H9 (cell line): ENCODE results near the gene TMEM164. TPM values are rescaled to one million over a fixed set of nuclear protein-coding genes. Genes with fewer than 3 reads are reported as not detected.
"Not testable (repeated sequence)": the region's sequence is repeated elsewhere in the genome, so short reads cannot be mapped to it uniquely, and the experiment has no call there.

Experiments used
- DNase-seq: peaks from one replicate; pipeline ENCODE4 v3.0.0-alpha.2; 2017
- H2AFZ ChIP-seq: one replicate; pipeline ENCODE4 v1.6.1; 2013; ENCODE audit warnings: mild to moderate bottlenecking, low read length, control low read depth, moderate library complexity
- H2AK5ac ChIP-seq: 2 replicates; pipeline ENCODE4 v1.6.1; 2013; ENCODE audit warnings: low read length, control low read depth, mixed read lengths; ENCODE audit not compliant: insufficient read length
- H2BK120ac ChIP-seq: one replicate; pipeline ENCODE4 v1.6.1; 2013; ENCODE audit warnings: low read depth, mild to moderate bottlenecking, low read length, control low read depth, inconsistent platforms; ENCODE audit not compliant: poor library complexity, severe bottlenecking
- H2BK12ac ChIP-seq: 2 replicates; pipeline ENCODE4 v1.6.1; 2013; ENCODE audit warnings: low read length, control low read depth, mixed read lengths, low read depth; ENCODE audit not compliant: insufficient read length
- H2BK15ac ChIP-seq: 2 replicates; pipeline ENCODE4 v1.6.1; 2013; ENCODE audit warnings: low read depth, low read length, control low read depth
- H2BK20ac ChIP-seq: one replicate; pipeline ENCODE4 v1.6.1; 2013; ENCODE audit warnings: low read depth, mild to moderate bottlenecking, low read length, control low read depth, inconsistent platforms; ENCODE audit not compliant: poor library complexity, severe bottlenecking
- H2BK5ac ChIP-seq: 2 replicates; pipeline ENCODE4 v1.6.1; 2013; ENCODE audit warnings: low read length, control low read depth, mixed read lengths; ENCODE audit not compliant: insufficient read length
- H3K14ac ChIP-seq: 2 replicates; pipeline ENCODE4 v1.6.1; 2013; ENCODE audit warnings: low read length, control low read depth; ENCODE audit not compliant: insufficient read depth
- H3K18ac ChIP-seq: 2 replicates; pipeline ENCODE4 v1.6.1; 2013; ENCODE audit warnings: low read depth, mild to moderate bottlenecking, mixed read lengths, low read length, control low read depth; ENCODE audit not compliant: insufficient read length
- H3K23ac ChIP-seq: 2 replicates; pipeline ENCODE4 v1.6.1; 2013; ENCODE audit warnings: low read length, control low read depth, mixed read lengths, low read depth; ENCODE audit not compliant: insufficient read length
- H3K23me2 ChIP-seq: 2 replicates; pipeline ENCODE4 v1.6.1; 2013; ENCODE audit warnings: low read depth, mild to moderate bottlenecking, mixed read lengths, low read length, control low read depth; ENCODE audit not compliant: insufficient read length, poor library complexity, severe bottlenecking
- H3K27ac ChIP-seq: 2 replicates; pipeline ENCODE4 v1.5.1; 2013; ENCODE audit warnings: low read length, control low read depth, mixed read lengths, low read depth; ENCODE audit not compliant: insufficient read length
- H3K27me3 ChIP-seq: 2 replicates; pipeline ENCODE4 v1.6.1; 2013; ENCODE audit warnings: low read length, control low read depth, inconsistent platforms; ENCODE audit not compliant: insufficient read depth
- H3K4ac ChIP-seq: 2 replicates; pipeline ENCODE4 v1.6.1; 2013; ENCODE audit warnings: low read depth, mild to moderate bottlenecking, control low read depth, inconsistent platforms, low read length, moderate library complexity
- H3K4me1 ChIP-seq: 2 replicates; pipeline ENCODE4 v1.6.1; 2013; ENCODE audit warnings: low read length, control low read depth, inconsistent platforms; ENCODE audit not compliant: insufficient read depth
- H3K4me2 ChIP-seq: 2 replicates; pipeline ENCODE4 v1.6.1; 2013; ENCODE audit warnings: low read length, control low read depth, mixed read lengths; ENCODE audit not compliant: insufficient read length, insufficient read depth
- H3K56ac ChIP-seq: 2 replicates; pipeline ENCODE4 v1.6.1; 2013; ENCODE audit warnings: low read depth, mild to moderate bottlenecking, mixed read lengths, low read length, control low read depth; ENCODE audit not compliant: insufficient read length
- H3K79me1 ChIP-seq: 2 replicates; pipeline ENCODE4 v1.6.1; 2013; ENCODE audit warnings: low read depth, mild to moderate bottlenecking, moderate library complexity, low read length, control low read depth, inconsistent platforms; ENCODE audit not compliant: insufficient read depth, poor library complexity, severe bottlenecking
- H3K79me2 ChIP-seq: 2 replicates; pipeline ENCODE4 v1.6.1; 2013; ENCODE audit warnings: low read length, control low read depth, inconsistent platforms; ENCODE audit not compliant: insufficient read depth
- H3K9ac ChIP-seq: 2 replicates; pipeline ENCODE4 v1.6.1; 2013; ENCODE audit warnings: low read length, control low read depth, mixed read lengths; ENCODE audit not compliant: insufficient read length; ENCODE audit errors: extremely low read depth
- H3K9me3 ChIP-seq: one replicate; pipeline ENCODE4 v1.6.1; 2013; ENCODE audit warnings: low read depth, low read length, inconsistent platforms; ENCODE audit not compliant: control insufficient read depth
- H3T11ph ChIP-seq: one replicate; pipeline ENCODE4 v1.6.1; 2013; ENCODE audit warnings: mild to moderate bottlenecking, low read length, control low read depth, inconsistent platforms
- H4K20me1 ChIP-seq: one replicate; pipeline ENCODE4 v1.6.1; 2013; ENCODE audit not compliant: control insufficient read depth, insufficient read length, insufficient read depth
- H4K5ac ChIP-seq: 2 replicates; pipeline ENCODE4 v1.6.1; 2013; ENCODE audit warnings: low read depth, mild to moderate bottlenecking, mixed read lengths, low read length, control low read depth; ENCODE audit not compliant: insufficient read length
- H4K8ac ChIP-seq: replicated peaks from 2 replicates; pipeline ENCODE4 v1.6.1; 2013; ENCODE audit warnings: low read length, control low read depth, mixed read lengths, low read depth; ENCODE audit not compliant: insufficient read length
- H4K91ac ChIP-seq: 2 replicates; pipeline ENCODE4 v1.6.1; 2013; ENCODE audit warnings: low read depth, mild to moderate bottlenecking, moderate library complexity, mixed read lengths, low read length, control low read depth; ENCODE audit not compliant: insufficient read length
- H3K27ac Mint-ChIP-seq, 3 experiments: 2 replicates in 2 of 3; 3 replicates in 1 of 3; pipeline ENCODE4 v1.8.0; 2020 to 2021; ENCODE audit warnings: mixed read lengths in 3 of 3, mild to moderate bottlenecking in 1 of 3, moderate library complexity in 1 of 3
- H3K27me3 Mint-ChIP-seq: 2 replicates; pipeline ENCODE4 v1.8.0; 2021; ENCODE audit warnings: low read depth, mild to moderate bottlenecking, moderate library complexity, mixed read lengths
- H3K36me3 Mint-ChIP-seq, 3 experiments: 2 replicates in 2 of 3; 3 replicates in 1 of 3; pipeline ENCODE4 v1.8.0; 2020 to 2021; ENCODE audit warnings: low read depth in 3 of 3, mixed read lengths in 3 of 3; ENCODE audit not compliant: insufficient read depth in 1 of 3
- H3K4me1 Mint-ChIP-seq, 2 experiments: 2 replicates each; pipeline ENCODE4 v1.8.0; 2020; ENCODE audit warnings: mixed read lengths in 2 of 2
- H3K4me3 Mint-ChIP-seq, 2 experiments: 2 replicates in 1 of 2; 3 replicates in 1 of 2; pipeline ENCODE4 v1.8.0; 2020 to 2021; ENCODE audit warnings: mild to moderate bottlenecking in 2 of 2, mixed read lengths in 2 of 2, moderate library complexity in 1 of 2
- H3K9me3 Mint-ChIP-seq, 2 experiments: 2 replicates in 1 of 2; 3 replicates in 1 of 2; pipeline ENCODE4 v1.8.0; 2020; ENCODE audit warnings: mild to moderate bottlenecking in 2 of 2, mixed read lengths in 2 of 2, moderate library complexity in 1 of 2
- WGBS: extraction: QIAGEN DNeasy Blood & Tissue Kit; methylation state at CpG from one replicate; pipeline ENCODE4 v1.1.7; 2013; ENCODE audit warnings: missing lambda C conversion rate, low lambda C conversion rate, mixed read lengths; ENCODE audit not compliant: insufficient read length; ENCODE audit errors: extremely low coverage; 5-methylcytosine and 5-hydroxymethylcytosine counted together
- total RNA-seq: library from RNA; stranded (reverse); gene quantifications from 2 replicates; pipeline ENCODE4 v1.2.1, GENCODE V29; 2021
- TF ChIP-seq, protein P1 (sequence below): fragments of 200-600 bp; sonication (generic); conservative IDR thresholded peaks from 3 replicates; pipeline ENCODE4 v1.8.0; 2021; ENCODE audit warnings: antibody characterized with exemption, mild to moderate bottlenecking

Gene TMEM164
- total RNA-seq, 1 experiment from 2014 or later = 30.4 TPM

DNA sequence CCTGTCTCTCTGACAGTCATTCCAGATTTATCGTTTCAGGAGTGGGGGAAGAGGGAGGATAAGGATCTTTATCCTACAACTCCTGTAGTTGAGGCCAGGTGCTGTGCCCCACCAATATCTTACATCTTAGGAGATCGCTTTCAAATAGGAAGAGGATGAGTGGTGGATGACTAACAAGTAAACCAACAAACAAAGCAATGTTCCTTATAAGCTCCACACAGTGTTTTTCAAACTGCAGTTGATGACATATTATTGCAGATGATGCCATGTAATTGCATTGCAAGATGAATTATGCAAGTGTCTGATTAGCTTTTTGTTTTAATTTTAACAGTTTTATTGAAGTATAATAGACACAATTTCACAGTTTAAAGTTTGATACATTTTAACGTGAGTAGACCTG lies 35.8 kb upstream of the TMEM164 start:
- H3K23me2 ChIP-seq = no peaks in the 10 kb centered on the region
- H3K79me2 ChIP-seq = no peaks in the 10 kb centered on the region
- H3K23ac ChIP-seq = no peak overlapping the region
- H3K36me3 Mint-ChIP-seq = no peaks in the 10 kb centered on the region
- H3K4me1 Mint-ChIP-seq = no peaks in the 10 kb centered on the region
- H3K27me3 Mint-ChIP-seq = peaks cover 7% of the 10 kb centered on the region
- H3K18ac ChIP-seq = no peak overlapping the region
- no peaks in the 10 kb centered on the region for H3K79me1 ChIP-seq
- no peak overlapping the region for H3K4me3 Mint-ChIP-seq
- no peak overlapping the region for H2BK120ac ChIP-seq
- H3K4me2 ChIP-seq = no peak overlapping the region
- no peaks in the 10 kb centered on the region for H3K9me3 Mint-ChIP-seq
- H3K56ac ChIP-seq = no peak overlapping the region
- no peaks in the 10 kb centered on the region for H3K9me3 ChIP-seq
- H4K8ac ChIP-seq = no peak overlapping the region
- no peaks in the 10 kb centered on the region for H4K20me1 ChIP-seq
- H2BK12ac ChIP-seq = no peak overlapping the region
- H3T11ph ChIP-seq = no peak overlapping the region
- no peak overlapping the region for H3K4ac ChIP-seq
- H3K27me3 ChIP-seq = no peaks in the 10 kb centered on the region
- no CpG with 5 or more reads among the region's 3 CpGs for WGBS
- no peak overlapping the region for H2BK15ac ChIP-seq
- no peak overlapping the region for H2AFZ ChIP-seq
- no peak for DNase-seq
- no peak overlapping the region for H2BK5ac ChIP-seq
- no peak overlapping the region for H3K27ac ChIP-seq
- H4K91ac ChIP-seq = no peak overlapping the region
- no peak overlapping the region for H4K5ac ChIP-seq
- no peak overlapping the region for H3K27ac Mint-ChIP-seq
- no peak overlapping the region for H2BK20ac ChIP-seq
- no peak overlapping the region for H3K9ac ChIP-seq
- no peak overlapping the region for H3K14ac ChIP-seq
- H2AK5ac ChIP-seq = no peak overlapping the region
- H3K4me1 ChIP-seq = no peaks in the 10 kb centered on the region
- TF ChIP-seq, protein P1, sequence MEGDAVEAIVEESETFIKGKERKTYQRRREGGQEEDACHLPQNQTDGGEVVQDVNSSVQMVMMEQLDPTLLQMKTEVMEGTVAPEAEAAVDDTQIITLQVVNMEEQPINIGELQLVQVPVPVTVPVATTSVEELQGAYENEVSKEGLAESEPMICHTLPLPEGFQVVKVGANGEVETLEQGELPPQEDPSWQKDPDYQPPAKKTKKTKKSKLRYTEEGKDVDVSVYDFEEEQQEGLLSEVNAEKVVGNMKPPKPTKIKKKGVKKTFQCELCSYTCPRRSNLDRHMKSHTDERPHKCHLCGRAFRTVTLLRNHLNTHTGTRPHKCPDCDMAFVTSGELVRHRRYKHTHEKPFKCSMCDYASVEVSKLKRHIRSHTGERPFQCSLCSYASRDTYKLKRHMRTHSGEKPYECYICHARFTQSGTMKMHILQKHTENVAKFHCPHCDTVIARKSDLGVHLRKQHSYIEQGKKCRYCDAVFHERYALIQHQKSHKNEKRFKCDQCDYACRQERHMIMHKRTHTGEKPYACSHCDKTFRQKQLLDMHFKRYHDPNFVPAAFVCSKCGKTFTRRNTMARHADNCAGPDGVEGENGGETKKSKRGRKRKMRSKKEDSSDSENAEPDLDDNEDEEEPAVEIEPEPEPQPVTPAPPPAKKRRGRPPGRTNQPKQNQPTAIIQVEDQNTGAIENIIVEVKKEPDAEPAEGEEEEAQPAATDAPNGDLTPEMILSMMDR = no peak

DNA sequence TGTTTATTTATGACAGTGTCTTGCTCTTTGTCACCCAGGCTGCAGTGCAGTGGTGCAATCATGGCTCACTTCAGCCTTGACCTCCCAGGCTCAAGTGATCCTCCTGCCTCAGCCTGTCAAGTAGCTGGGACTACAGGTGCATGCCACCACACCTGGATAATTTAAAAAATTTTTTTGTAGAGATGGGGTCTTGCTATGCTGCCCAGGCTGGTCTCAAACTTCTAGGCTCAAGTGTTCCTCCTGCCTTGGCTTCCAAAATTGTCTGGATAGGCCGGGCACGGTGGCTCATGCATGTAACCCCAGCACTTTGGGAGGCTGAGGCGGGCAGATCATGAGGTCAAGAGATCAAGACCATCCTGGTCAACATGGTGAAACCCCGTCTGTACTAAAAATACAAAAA lies 32.1 kb upstream of the TMEM164 start:
- not testable (repeated sequence) for H3K9ac ChIP-seq, H2AK5ac ChIP-seq, H3K27ac Mint-ChIP-seq, H3K4ac ChIP-seq, H4K8ac ChIP-seq, H3K56ac ChIP-seq, H2BK120ac ChIP-seq, H3K4me3 Mint-ChIP-seq, DNase-seq, H2AFZ ChIP-seq, H4K20me1 ChIP-seq, H4K91ac ChIP-seq, H3K9me3 Mint-ChIP-seq, H3K79me1 ChIP-seq, H2BK15ac ChIP-seq, H3K4me2 ChIP-seq, H3K14ac ChIP-seq, H3K27me3 Mint-ChIP-seq, H3T11ph ChIP-seq, H3K36me3 Mint-ChIP-seq, H2BK5ac ChIP-seq, H3K23me2 ChIP-seq, H4K5ac ChIP-seq, H3K27me3 ChIP-seq, H3K27ac ChIP-seq, H3K18ac ChIP-seq, H3K9me3 ChIP-seq, H2BK20ac ChIP-seq, H3K4me1 ChIP-seq, H3K79me2 ChIP-seq, H2BK12ac ChIP-seq, H3K4me1 Mint-ChIP-seq, H3K23ac ChIP-seq
- WGBS = no CpG with 5 or more reads among the region's 4 CpGs
